Mammary epithelial cell (primary cell): ENCODE measurements around the gene MED4.

Source experiments
- EZH2 ChIP-seq: IDR thresholded peaks from 2 replicates; pipeline ENCODE4 v1.6.1; 2012; ENCODE audit warnings: low read length, inconsistent platforms, borderline replicate concordance
- TF ChIP-seq, protein P1 (sequence below), 2 donors: IDR thresholded peaks in 1 of 2; conservative IDR thresholded peaks in 1 of 2; 2 replicates each; pipeline ENCODE4 v1.5.1; 2011 to 2012; ENCODE audit warnings: inconsistent platforms in 2 of 2, low read length in 2 of 2, mild to moderate bottlenecking in 2 of 2, control low read depth in 1 of 2, low read depth in 1 of 2; ENCODE audit not compliant: insufficient read depth in 1 of 2; ENCODE audit errors: extremely low read depth in 1 of 2

DNA sequence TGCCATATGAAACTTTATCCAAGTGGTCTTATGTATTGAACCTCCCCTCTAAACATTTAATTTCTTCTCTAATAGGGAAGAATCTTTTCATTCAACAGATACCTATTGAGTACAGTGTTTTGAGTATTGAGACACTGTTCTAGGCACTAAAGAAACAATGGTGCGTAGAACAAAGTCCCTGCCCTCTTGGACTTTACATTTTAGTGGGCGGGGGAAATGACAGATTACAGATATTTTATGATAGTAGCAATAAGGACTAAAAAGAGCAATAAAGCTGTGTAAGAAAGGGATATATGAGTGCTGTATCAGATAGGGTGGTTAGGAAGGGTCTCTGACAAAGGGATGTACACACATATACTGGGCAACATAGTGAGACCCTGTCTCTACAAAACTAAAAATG, 52.0 kb downstream of the MED4 start:
- TF ChIP-seq, protein P1, sequence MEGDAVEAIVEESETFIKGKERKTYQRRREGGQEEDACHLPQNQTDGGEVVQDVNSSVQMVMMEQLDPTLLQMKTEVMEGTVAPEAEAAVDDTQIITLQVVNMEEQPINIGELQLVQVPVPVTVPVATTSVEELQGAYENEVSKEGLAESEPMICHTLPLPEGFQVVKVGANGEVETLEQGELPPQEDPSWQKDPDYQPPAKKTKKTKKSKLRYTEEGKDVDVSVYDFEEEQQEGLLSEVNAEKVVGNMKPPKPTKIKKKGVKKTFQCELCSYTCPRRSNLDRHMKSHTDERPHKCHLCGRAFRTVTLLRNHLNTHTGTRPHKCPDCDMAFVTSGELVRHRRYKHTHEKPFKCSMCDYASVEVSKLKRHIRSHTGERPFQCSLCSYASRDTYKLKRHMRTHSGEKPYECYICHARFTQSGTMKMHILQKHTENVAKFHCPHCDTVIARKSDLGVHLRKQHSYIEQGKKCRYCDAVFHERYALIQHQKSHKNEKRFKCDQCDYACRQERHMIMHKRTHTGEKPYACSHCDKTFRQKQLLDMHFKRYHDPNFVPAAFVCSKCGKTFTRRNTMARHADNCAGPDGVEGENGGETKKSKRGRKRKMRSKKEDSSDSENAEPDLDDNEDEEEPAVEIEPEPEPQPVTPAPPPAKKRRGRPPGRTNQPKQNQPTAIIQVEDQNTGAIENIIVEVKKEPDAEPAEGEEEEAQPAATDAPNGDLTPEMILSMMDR (conservative IDR thresholded peaks at IDR 0.05 in 1 of 2, IDR thresholded peaks at IDR 0.05 in 1 of 2; ENCODE audit: extremely low read depth in 1 of 2, insufficient read depth in 1 of 2, low read depth in 1 of 2, low read length in 2 of 2), result no peak
- no peak for TF ChIP-seq EZH2
